HG02798 (cell line): ENCODE data around the gene UTP4.

Experiments used
- ATAC-seq: cut with Tn5 transposase; IDR thresholded peaks from one replicate; pipeline ENCODE4 v1.9.1; 2021; ENCODE audit warnings: mild to moderate bottlenecking; ENCODE audit not compliant: unreplicated experiment, poor library complexity

UTP4 gene

GRCh38 chr16:69169607-69170352 lies 37.3 kb downstream of the UTP4 start:
- ATAC-seq = no peak

GRCh38 chr16:69171325-69172084 lies 39.1 kb downstream of the UTP4 start:
- ATAC-seq = no peak

GRCh38 chr16:69176033-69176800 lies 43.8 kb downstream of the UTP4 start:
- no peak for ATAC-seq

GRCh38 chr16:69179328-69180010 lies 47.0 kb downstream of the UTP4 start:
- ATAC-seq = no peak

GRCh38 chr16:69180011-69180338 lies 47.5 kb downstream of the UTP4 start:
- no peak for ATAC-seq

GRCh38 chr16:69182730-69183416 lies 50.4 kb downstream of the UTP4 start:
- no peak for ATAC-seq

- ATAC-seq = peak; percentile 85
Observed at GRCh38 chr16:69186642-69187445, 54.4 kb downstream of the UTP4 start, which contains the start of gene SNTB2. TSS of gene SNTB2 (plus strand) at chr16:69187164. CDS start at chr16:69187167, 3 bp downstream.

- ATAC-seq = peak; percentile 33
Observed at GRCh38 chr16:69187446-69188235, 55.2 kb downstream of the UTP4 start.

- ATAC-seq = no peak
Observed at GRCh38 chr16:69188236-69188549, 55.7 kb downstream of the UTP4 start.

GRCh38 chr16:69188716-69189115 lies 56.3 kb downstream of the UTP4 start:
- ATAC-seq = no peak

GRCh38 chr16:69190046-69190588 lies 57.7 kb downstream of the UTP4 start:
- ATAC-seq = no peak

GRCh38 chr16:69190598-69190997 lies 58.1 kb downstream of the UTP4 start:
- ATAC-seq = no peak

- ATAC-seq = no peak
Observed at GRCh38 chr16:69191136-69191535, 58.7 kb downstream of the UTP4 start.

GRCh38 chr16:69193855-69194254 lies 61.4 kb downstream of the UTP4 start:
- no peak for ATAC-seq

GRCh38 chr16:69194488-69194887 lies 62.0 kb downstream of the UTP4 start:
- ATAC-seq = no peak

GRCh38 chr16:69195369-69196029 lies 63.0 kb downstream of the UTP4 start:
- ATAC-seq = no peak

- no peak for ATAC-seq
Observed at GRCh38 chr16:69197573-69197972, 65.1 kb downstream of the UTP4 start.

GRCh38 chr16:69199382-69199781 lies 66.9 kb downstream of the UTP4 start:
- ATAC-seq = no peak
